K562 (cell line): Measurements from ENCODE around the gene HOXA5. TPM values are rescaled to one million over a fixed set of nuclear protein-coding genes. Genes with fewer than 3 reads are reported as not detected.

Experiments
- ATAC-seq: fragments of 200-7000 bp; cut with Tn5 transposase; 3 replicates; pipeline ENCODE4 v1.9.1; 2020; ENCODE audit warnings: moderate library complexity
- BruUV-seq: library from RNA; stranded (reverse); fragments of 400-500 nt; replicated peaks from 2 replicates; lab custom pipeline; 2021; lab: Mats Ljungman, UMichigan
- CTCF ChIA-PET: fragments of 300-600 bp; formaldehyde crosslinking; extraction: SDS; loops from one replicate; lab custom pipeline; 2021; ENCODE audit warnings: low intra/inter-chr PET ratio; lab: Yijun Ruan, JAX
- POLR2A ChIA-PET: fragments of 300-600, 350-650 bp; sonication (Branson Sonifier 250); formaldehyde crosslinking; extraction: SDS; loops from one replicate; lab custom pipeline; 2021; ENCODE audit warnings: antibody characterized with exemption, inconsistent platforms; lab: Yijun Ruan, JAX
- DNase-seq, 4 experiments: peaks; one replicate each; pipeline versions ENCODE4 v3.0.0 to v3.0.0-alpha.2; 2011 to 2018; ENCODE audit warnings: low spot score in 3 of 4, mixed read lengths in 3 of 4; ENCODE audit errors: extremely low read depth in 1 of 4
- FAIRE-seq: peaks from 2 replicates; lab custom pipeline; 2011; peaks lifted over from hg19 to GRCh38; lab: Jason Lieb, UNC
- H2AFZ ChIP-seq: 2 replicates; pipeline ENCODE4 v1.6.0; 2011; ENCODE audit warnings: low read depth, low read length, control low read depth, inconsistent platforms
- H3K27ac ChIP-seq: fragments of 200-600 bp; 3 replicates; pipeline ENCODE4 v1.8.0; 2011; ENCODE audit warnings: low read depth, mild to moderate bottlenecking, control low read depth, inconsistent platforms, low read length, moderate library complexity, mixed read lengths; ENCODE audit errors: extremely low read depth
- H3K27me3 ChIP-seq, 2 experiments: fragments of 300-600 bp in 1 of 2; 2 replicates in 1 of 2; 3 replicates in 1 of 2; pipeline versions ENCODE4 v1.6.0 to v1.8.0; 2011; ENCODE audit warnings: inconsistent platforms in 2 of 2, low read length in 2 of 2, mild to moderate bottlenecking in 1 of 2, mixed read lengths in 1 of 2, moderate library complexity in 1 of 2; ENCODE audit not compliant: control insufficient read depth in 2 of 2, insufficient read depth in 2 of 2
- H3K36me3 ChIP-seq: fragments of 300-600 bp; 3 replicates; pipeline ENCODE4 v1.8.0; 2011; ENCODE audit warnings: mild to moderate bottlenecking, low read length, inconsistent platforms; ENCODE audit not compliant: control insufficient read depth, insufficient read depth
- H3K4me1 ChIP-seq, 2 experiments: fragments of 200-600 bp in 1 of 2; replicated peaks in 1 of 2; 2 replicates in 1 of 2; 3 replicates in 1 of 2; pipeline versions ENCODE4 v1.5.1 to v1.8.0; 2011; ENCODE audit warnings: inconsistent platforms in 2 of 2, low read length in 2 of 2, mild to moderate bottlenecking in 1 of 2, mixed read lengths in 1 of 2, moderate library complexity in 1 of 2; ENCODE audit not compliant: control insufficient read depth in 2 of 2, insufficient read depth in 2 of 2
- H3K4me2 ChIP-seq: 2 replicates; pipeline ENCODE4 v1.6.1; 2011; ENCODE audit warnings: low read length, control low read depth, inconsistent platforms, mixed read lengths; ENCODE audit not compliant: insufficient read depth
- H3K4me3 ChIP-seq: fragments of 200-600 bp; sonication (generic), shearing (Covaris generic); 2 replicates; pipeline ENCODE4 v1.5.1; 2016; ENCODE audit warnings: control low read depth, inconsistent platforms
- H3K79me2 ChIP-seq: fragments of 200-600 bp; 3 replicates; pipeline ENCODE4 v1.8.0; 2011; ENCODE audit warnings: low read length, inconsistent platforms; ENCODE audit not compliant: control insufficient read depth, insufficient read depth
- H3K9ac ChIP-seq, 2 experiments: 2 replicates each; pipeline versions ENCODE4 v1.6.0 to v1.6.1; 2011; ENCODE audit warnings: low read depth in 2 of 2, low read length in 2 of 2, control low read depth in 1 of 2, inconsistent platforms in 1 of 2, mild to moderate bottlenecking in 1 of 2, mixed read lengths in 1 of 2; ENCODE audit not compliant: insufficient read depth in 1 of 2
- H3K9me1 ChIP-seq: one replicate; pipeline ENCODE4 v1.6.0; 2011; ENCODE audit warnings: inconsistent platforms, mild to moderate bottlenecking, low read length, moderate library complexity; ENCODE audit not compliant: control insufficient read depth, insufficient read depth
- H3K9me3 ChIP-seq: replicated peaks from 2 replicates; pipeline ENCODE4 v1.5.1; 2011; ENCODE audit warnings: low read depth, low read length, inconsistent platforms; ENCODE audit not compliant: control insufficient read depth, insufficient read depth
- H4K20me1 ChIP-seq: replicated peaks from 2 replicates; pipeline ENCODE4 v1.6.1; 2011; ENCODE audit warnings: low read length, inconsistent platforms, mixed read lengths; ENCODE audit not compliant: control insufficient read depth, insufficient read depth
- DIDO1 ChIP-seq: fragments of 450-650 bp; IDR thresholded peaks from 2 replicates; pipeline ENCODE4 v1.6.1; 2016; ENCODE audit warnings: low read depth, missing biosample characterization, missing genetic modification characterization
- HMG20A ChIP-seq: fragments of 450-650 bp; formaldehyde crosslinking; conservative IDR thresholded peaks from 2 replicates; pipeline ENCODE4 v1.4.0; 2020; ENCODE audit warnings: mild to moderate bottlenecking, mixed read lengths
- HNRNPH1 ChIP-seq: fragments of 200-400 bp; formaldehyde crosslinking; optimal IDR thresholded peaks from 2 replicates; pipeline ENCODE3; 2017; ENCODE audit warnings: low read depth, mild to moderate bottlenecking, low read length, moderate library complexity
- KHSRP ChIP-seq: fragments of 450-650 bp; IDR thresholded peaks from 2 replicates; pipeline ENCODE4 v1.6.1; 2017
- PHB ChIP-seq: fragments of 250-450 bp; sonication (Bioruptor Pico); IDR thresholded peaks from 2 replicates; pipeline ENCODE4 v1.5.0; 2021
- PHF20 ChIP-seq: fragments of 450-650 bp; IDR thresholded peaks from 2 replicates; pipeline ENCODE4 v1.6.1; 2018; ENCODE audit not compliant: partially characterized antibody
- SAFB2 ChIP-seq: fragments of 200-400 bp; formaldehyde crosslinking; IDR thresholded peaks from 2 replicates; pipeline ENCODE4 v1.6.1; 2018; ENCODE audit warnings: borderline replicate concordance, low read length, low read depth, moderate library complexity; ENCODE audit not compliant: severe bottlenecking
- SMARCB1 ChIP-seq: IDR thresholded peaks from 2 replicates; pipeline ENCODE4 v1.6.1; 2011; ENCODE audit warnings: improper control_type of control experiment, low read depth; ENCODE audit not compliant: insufficient read length
- TAF7 ChIP-seq: fragments of 450-650 bp; IDR thresholded peaks from 2 replicates; pipeline ENCODE4 v1.6.1; 2016; ENCODE audit warnings: missing genetic modification characterization, missing compliant biosample characterization
- YY1 ChIP-seq, 3 experiments: IDR thresholded peaks; 2 replicates each; pipeline ENCODE4 v1.6.1; 2011; ENCODE audit warnings: low read length in 2 of 3, mild to moderate bottlenecking in 2 of 3, moderate library complexity in 2 of 3, borderline replicate concordance in 1 of 3, control low read depth in 1 of 3, low read depth in 1 of 3; ENCODE audit not compliant: insufficient read depth in 3 of 3, insufficient replicate concordance in 2 of 3, control insufficient read depth in 1 of 3, insufficient read length in 1 of 3; ENCODE audit errors: extremely low read depth in 1 of 3
- ZC3H8 ChIP-seq: fragments of 450-650 bp; IDR thresholded peaks from 2 replicates; pipeline ENCODE4 v1.6.1; 2017
- ZNF146 ChIP-seq: IDR thresholded peaks from one replicate; pipeline ENCODE4 v1.6.1; 2018; ENCODE audit warnings: missing compliant biosample characterization; ENCODE audit not compliant: unreplicated experiment
- ZNF165 ChIP-seq: fragments of 250-450 bp; sonication (Bioruptor Pico); IDR thresholded peaks from 2 replicates; pipeline ENCODE4 v1.4.0; 2020; ENCODE audit warnings: borderline replicate concordance
- ZNF354B ChIP-seq: fragments of 250-450 bp; sonication (Bioruptor Pico); IDR thresholded peaks from 2 replicates; pipeline ENCODE4 v1.4.0; 2020
- WGBS: fragments of 100-300 bp; shearing (Covaris generic); methylation state at CpG from one replicate; pipeline ENCODE4 v1.1.6; 2016; ENCODE audit warnings: low coverage, mixed read lengths; ENCODE audit not compliant: insufficient coverage; ENCODE audit errors: missing lambda C conversion rate; 5-methylcytosine and 5-hydroxymethylcytosine counted together
- in situ Hi-C: fragments of 300-500 bp; cut with MboI; formaldehyde crosslinking; loops from 4 replicates; pipeline ENCODE4 v1.15.0; 2018; ENCODE audit warnings: inconsistent platforms, mixed read lengths
- intact Hi-C: fragments of 100-400 bp; cut with micrococcal nuclease; formaldehyde crosslinking; loops from 2 replicates; pipeline ENCODE4 v1.14.2; 2022
- polyA plus RNA-seq, 8 experiments: library from polyadenylated mRNA; depleted of rRNA in 4 of 8; stranded (reverse) in 5 of 8; unstranded in 3 of 8; fragments of >200 nt; fragmentation: Nextera tagmentation in 2 of 8; fragmentation: Illumina TruSeq in 1 of 8; extraction: Ambion mirVana in 2 of 8; extraction: Trizol in 1 of 8; gene quantifications; 2 replicates each; pipeline versions ENCODE4 v1.2.1 to v1.2.3, GENCODE V29; 2011 to 2014; ENCODE audit warnings: inconsistent platforms in 1 of 8, missing spikeins in 1 of 8
- total RNA-seq, 7 experiments: library from RNA; depleted of rRNA in 6 of 7; stranded (reverse); fragments of >200 nt in 6 of 7; fragmentation: Illumina TruSeq in 2 of 7; extraction: Trizol in 2 of 7; gene quantifications; 2 replicates each; pipeline versions ENCODE4 v1.2.1 to v1.2.3, GENCODE V29; 2011 to 2021; ENCODE audit warnings: low replicate concordance in 1 of 7
- TF ChIP-seq, protein P1 (sequence below): fragments of 250-450 bp; sonication (Bioruptor Pico); IDR thresholded peaks from 2 replicates; pipeline ENCODE4 v1.6.1; 2021; ENCODE audit warnings: mild to moderate bottlenecking
- TF ChIP-seq, protein P2 (sequence below): sonication (generic); formaldehyde crosslinking; IDR thresholded peaks from 2 replicates; pipeline ENCODE4 v1.9.0; 2022; ENCODE audit warnings: mild to moderate bottlenecking, missing genetic modification reagents
- TF ChIP-seq, protein P3 (sequence below): fragments of 450-650 bp; IDR thresholded peaks from 2 replicates; pipeline ENCODE4 v1.6.1; 2017; ENCODE audit warnings: mild to moderate bottlenecking, moderate library complexity

Gene HOXA5
- total and polyA plus RNA-seq, 9 of the 15 experiments (the other 6 are each of a cell fraction or from before 2014, with no cell fraction given): 0.13 TPM; not detected in 8

DNA sequence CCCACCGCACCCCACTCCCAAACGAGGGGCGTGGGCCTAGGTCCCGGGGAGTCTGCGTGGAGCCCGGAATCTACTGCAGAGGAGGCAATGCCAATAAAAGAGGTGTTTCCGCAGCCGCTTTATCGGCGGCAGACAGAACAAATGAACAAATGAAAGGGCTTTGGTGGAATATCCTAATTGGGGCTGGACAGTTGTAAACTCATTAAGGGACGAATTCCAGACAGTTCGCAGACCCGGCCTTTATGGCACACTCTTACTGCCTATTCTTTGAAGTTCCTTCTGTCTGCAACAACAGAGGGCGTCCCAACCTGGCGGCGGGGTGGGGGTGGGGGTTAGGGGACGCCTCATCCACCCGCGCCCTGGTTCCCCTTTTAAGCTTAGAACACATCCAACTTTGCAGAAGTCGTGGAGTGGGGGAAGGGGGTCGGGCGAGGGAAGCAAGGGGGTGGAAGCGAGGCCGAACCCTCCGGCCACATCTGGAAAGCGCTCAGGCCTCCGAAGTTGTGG, 17.8 kb upstream of the HOXA5 start:
- ATAC-seq (no peak; the same call in 2 of the 3 replicates), DNase-seq (peak in 2 of 4 experiments; percentile 26 to 33), FAIRE-seq (no peak)
- Histone ChIP-seq H3K4me2 (peak overlapping the region; percentile 70), H3K9me1 (no peaks in the 10 kb centered on the region), H3K4me1 (peaks cover 0 to 26% of the 10 kb centered on the region in 2 experiments; a peak in 2 of 5 replicates), H3K9ac (peak overlapping the region in 1 of 2 experiments; percentile 66; a peak in 1 of 4 replicates), H3K27me3 (peaks cover 18 to 74% of the 10 kb centered on the region in 2 experiments), H3K9me3 (no peaks in the 10 kb centered on the region), H3K79me2 (no peaks in the 10 kb centered on the region), H3K4me3 (peak overlapping the region; percentile 14), H2AFZ (peak overlapping the region; percentile 83), H3K27ac (no peak overlapping the region), H3K36me3 (no peaks in the 10 kb centered on the region), H4K20me1 (no peaks in the 10 kb centered on the region)
- WGBS: 4% methylated on average over 18 of the region's 27 CpGs
- in situ Hi-C loops (loop anchor here (25.0 kb wide), 3 partner anchors 649 to 1274 kb away; no protein-coding TSS in a partner anchor), intact Hi-C loops (loop anchor here (2.0 to 5.0 kb wide), 5 partner anchors 299 to 1269 kb away; partner anchors contain the start of genes SKAP2 and SNX10)
- BruUV-seq: no TSS peak
- ChIA-PET POLR2A (interaction anchor here (0.7 to 1.5 kb wide), 4 partner anchors 9 to 649 kb away, joined by 3 to 4 read pairs (median 3); no protein-coding TSS in a partner anchor), CTCF (interaction anchor here (0.6 to 2.5 kb wide), 7 partner anchors 35 to 793 kb away, joined by 3 to 16 read pairs (median 4); no protein-coding TSS in a partner anchor)
- TF ChIP-seq HMG20A (CRISPR knock-in tag) (no peak), PHB (CRISPR knock-in tag) (no peak), DIDO1 (tag) (no peak), ZNF165 (CRISPR knock-in tag) (no peak), HNRNPH1 (no peak), KHSRP (no peak), YY1 (IDR thresholded peaks at IDR 0.05; ENCODE audit: borderline replicate concordance in 1 of 3, control insufficient read depth in 1 of 3, extremely low read depth in 1 of 3, insufficient read depth in 3 of 3, insufficient read length in 1 of 3, insufficient replicate concordance in 2 of 3, low read depth in 1 of 3, low read length in 2 of 3) (no peak), ZC3H8 (no peak), ZNF146 (CRISPR knock-in tag) (no peak), SMARCB1 (no peak), ZNF354B (no peak), SAFB2 (no peak), PHF20 (no peak), TAF7 (tag) (no peak)
- TF ChIP-seq, protein P1, sequence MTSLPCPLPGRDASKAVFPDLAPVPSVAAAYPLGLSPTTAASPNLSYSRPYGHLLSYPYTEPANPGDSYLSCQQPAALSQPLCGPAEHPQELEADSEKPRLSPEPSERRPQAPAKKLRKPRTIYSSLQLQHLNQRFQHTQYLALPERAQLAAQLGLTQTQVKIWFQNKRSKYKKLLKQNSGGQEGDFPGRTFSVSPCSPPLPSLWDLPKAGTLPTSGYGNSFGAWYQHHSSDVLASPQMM: no peak
- TF ChIP-seq, protein P2, sequence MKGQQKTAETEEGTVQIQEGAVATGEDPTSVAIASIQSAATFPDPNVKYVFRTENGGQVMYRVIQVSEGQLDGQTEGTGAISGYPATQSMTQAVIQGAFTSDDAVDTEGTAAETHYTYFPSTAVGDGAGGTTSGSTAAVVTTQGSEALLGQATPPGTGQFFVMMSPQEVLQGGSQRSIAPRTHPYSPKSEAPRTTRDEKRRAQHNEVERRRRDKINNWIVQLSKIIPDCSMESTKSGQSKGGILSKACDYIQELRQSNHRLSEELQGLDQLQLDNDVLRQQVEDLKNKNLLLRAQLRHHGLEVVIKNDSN: no peak
- TF ChIP-seq, protein P3, sequence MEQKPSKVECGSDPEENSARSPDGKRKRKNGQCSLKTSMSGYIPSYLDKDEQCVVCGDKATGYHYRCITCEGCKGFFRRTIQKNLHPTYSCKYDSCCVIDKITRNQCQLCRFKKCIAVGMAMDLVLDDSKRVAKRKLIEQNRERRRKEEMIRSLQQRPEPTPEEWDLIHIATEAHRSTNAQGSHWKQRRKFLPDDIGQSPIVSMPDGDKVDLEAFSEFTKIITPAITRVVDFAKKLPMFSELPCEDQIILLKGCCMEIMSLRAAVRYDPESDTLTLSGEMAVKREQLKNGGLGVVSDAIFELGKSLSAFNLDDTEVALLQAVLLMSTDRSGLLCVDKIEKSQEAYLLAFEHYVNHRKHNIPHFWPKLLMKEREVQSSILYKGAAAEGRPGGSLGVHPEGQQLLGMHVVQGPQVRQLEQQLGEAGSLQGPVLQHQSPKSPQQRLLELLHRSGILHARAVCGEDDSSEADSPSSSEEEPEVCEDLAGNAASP: no peak
